HepG2 (cell line): ENCODE data around the gene TM4SF18. TPM values are rescaled to one million over a fixed set of nuclear protein-coding genes. Genes with fewer than 3 reads are reported as not detected.

Source experiments
- CHD4 ChIP-seq: fragments of 200-600 bp; sonication (generic); IDR thresholded peaks from 2 replicates; pipeline ENCODE4 v1.7.0; 2017; ENCODE audit warnings: mild to moderate bottlenecking, low read length, borderline replicate concordance
- EEA1 ChIP-seq: sonication (generic); formaldehyde crosslinking; IDR thresholded peaks from 2 replicates; pipeline ENCODE4 v1.5.1; 2020; ENCODE audit warnings: mild to moderate bottlenecking, missing genetic modification reagents, borderline replicate concordance
- HIVEP1 ChIP-seq: sonication (generic); formaldehyde crosslinking; IDR thresholded peaks from 2 replicates; pipeline ENCODE4 v1.4.0; 2020; ENCODE audit warnings: mild to moderate bottlenecking, missing genetic modification reagents
- LCORL ChIP-seq, 2 experiments: fragments of 450-650 bp in 1 of 2; sonication (generic) in 1 of 2; formaldehyde crosslinking in 1 of 2; IDR thresholded peaks; 2 replicates each; pipeline versions ENCODE4 v1.5.0 to v1.6.1; 2017 to 2020; ENCODE audit warnings: antibody characterized with exemption in 1 of 2, missing genetic modification reagents in 1 of 2
- MTF1 ChIP-seq: sonication (generic); formaldehyde crosslinking; IDR thresholded peaks from 2 replicates; pipeline ENCODE4 v1.5.0; 2020; ENCODE audit warnings: missing genetic modification reagents
- ZBTB1 ChIP-seq: sonication (generic); formaldehyde crosslinking; IDR thresholded peaks from 2 replicates; pipeline ENCODE4 v1.4.0; 2020; ENCODE audit warnings: missing genetic modification reagents, borderline replicate concordance
- ZBTB49 ChIP-seq: sonication (generic); formaldehyde crosslinking; IDR thresholded peaks from 2 replicates; pipeline ENCODE4 v1.4.0; 2020; ENCODE audit warnings: missing genetic modification reagents, borderline replicate concordance
- ZEB1 ChIP-seq: IDR thresholded peaks from 2 replicates; pipeline ENCODE4 v1.6.1; 2012; ENCODE audit warnings: mild to moderate bottlenecking, low read depth, inconsistent platforms; ENCODE audit not compliant: insufficient replicate concordance
- ZHX2 ChIP-seq, 2 experiments: sonication (generic) in 1 of 2; formaldehyde crosslinking in 1 of 2; IDR thresholded peaks; 2 replicates each; pipeline versions ENCODE4 v1.6.1 to v1.9.0; 2014 to 2022; ENCODE audit warnings: antibody characterized with exemption in 1 of 2, borderline replicate concordance in 1 of 2, inconsistent platforms in 1 of 2, low read depth in 1 of 2, missing genetic modification reagents in 1 of 2
- ZNF224 ChIP-seq: sonication (generic); formaldehyde crosslinking; IDR thresholded peaks from 2 replicates; pipeline ENCODE4 v1.5.0; 2020; ENCODE audit warnings: mild to moderate bottlenecking, missing genetic modification reagents
- ZNF512B ChIP-seq: sonication (generic); formaldehyde crosslinking; IDR thresholded peaks from 2 replicates; pipeline ENCODE4 v1.5.1; 2020; ENCODE audit warnings: missing genetic modification reagents, mild to moderate bottlenecking, borderline replicate concordance
- ZNF530 ChIP-seq: sonication (generic); formaldehyde crosslinking; IDR thresholded peaks from 2 replicates; pipeline ENCODE4 v1.5.0; 2020; ENCODE audit warnings: low read depth, mild to moderate bottlenecking, missing genetic modification reagents
- ZSCAN9 ChIP-seq: IDR thresholded peaks from 2 replicates; pipeline ENCODE4 v1.6.1; 2016; ENCODE audit warnings: borderline replicate concordance
- polyA plus RNA-seq, 8 experiments: library from polyadenylated mRNA; depleted of rRNA in 3 of 8; stranded (reverse) in 7 of 8; unstranded in 1 of 8; fragments of >200 nt; fragmentation: Illumina TruSeq in 4 of 8; extraction: Trizol in 4 of 8; gene quantifications; 2 replicates each; pipeline versions ENCODE4 v1.2.1 to v1.2.3, GENCODE V29; 2011 to 2016; ENCODE audit warnings: low read depth in 4 of 8, missing spikeins in 1 of 8, mixed read lengths in 1 of 8; ENCODE audit not compliant: insufficient read depth in 1 of 8
- total RNA-seq, 5 experiments: library from RNA; depleted of rRNA; stranded (reverse); fragments of >200 nt; fragmentation: Illumina TruSeq; extraction: Trizol; gene quantifications; 2 replicates each; pipeline ENCODE4 v1.2.3, GENCODE V29; 2016; ENCODE audit warnings: low read depth in 1 of 5

Gene TM4SF18
- total and polyA plus RNA-seq, 2 of the 13 experiments (the other 11 are each of a cell fraction or from before 2014, with no cell fraction given) = 0.15 TPM; not detected in 1

GRCh38 chr3:149381173-149382100 lies 48.0 kb upstream of the TM4SF18 start (continued):
- no peak for TF ChIP-seq ZNF512B (CRISPR knock-in tag)
- no peak for TF ChIP-seq EEA1
- no peak for TF ChIP-seq ZBTB49 (CRISPR knock-in tag)
- TF ChIP-seq ZHX2 (IDR thresholded peaks at IDR 0.05; ENCODE audit: low read depth) = no peak
- TF ChIP-seq ZHX2 (CRISPR knock-in tag; IDR thresholded peaks at IDR 0.05; ENCODE audit: borderline replicate concordance) = no peak
- TF ChIP-seq ZBTB1 = no peak
- TF ChIP-seq HIVEP1 (CRISPR knock-in tag) = no peak
- TF ChIP-seq MTF1 = no peak
- no peak for TF ChIP-seq ZEB1
- TF ChIP-seq CHD4 = no peak
- TF ChIP-seq ZNF530 (CRISPR knock-in tag) = no peak
- no peak for TF ChIP-seq LCORL (IDR thresholded peaks at IDR 0.05)
- TF ChIP-seq LCORL (CRISPR knock-in tag; IDR thresholded peaks at IDR 0.05) = peak; percentile 78
- TF ChIP-seq ZSCAN9 (CRISPR knock-in tag) = no peak
- TF ChIP-seq ZNF224 (CRISPR knock-in tag) = no peak
